Measurements from ENCODE around the gene MPEG1. TPM values are rescaled to one million over a fixed set of nuclear protein-coding genes. Genes with fewer than 3 reads are reported as not detected.

MPEG1 gene
- total RNA-seq, 1 donor from 2014 or later: not detected

DNA sequence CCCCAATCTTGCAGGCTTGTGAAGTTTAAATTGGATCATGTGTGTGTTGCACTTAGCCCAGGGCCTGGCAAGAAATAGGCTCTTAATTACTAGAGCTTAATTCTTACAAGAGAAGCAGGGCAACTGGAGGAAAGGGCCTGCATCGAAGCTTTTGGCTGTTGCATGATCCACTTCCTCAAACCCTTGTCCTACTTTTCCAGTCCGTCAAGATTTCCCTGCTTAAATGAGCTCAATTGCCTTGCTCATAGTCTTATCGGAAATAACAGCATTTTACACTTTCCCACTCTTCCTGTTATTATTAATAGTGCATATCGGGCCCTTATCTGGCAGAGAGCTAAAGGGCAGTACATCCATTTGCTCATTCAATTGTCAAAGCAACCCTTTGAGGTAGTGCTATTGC lies 22.7 kb downstream of the MPEG1 start:
- DNase-seq (ENCODE audit: low read depth, low spot score): no peak

DNA sequence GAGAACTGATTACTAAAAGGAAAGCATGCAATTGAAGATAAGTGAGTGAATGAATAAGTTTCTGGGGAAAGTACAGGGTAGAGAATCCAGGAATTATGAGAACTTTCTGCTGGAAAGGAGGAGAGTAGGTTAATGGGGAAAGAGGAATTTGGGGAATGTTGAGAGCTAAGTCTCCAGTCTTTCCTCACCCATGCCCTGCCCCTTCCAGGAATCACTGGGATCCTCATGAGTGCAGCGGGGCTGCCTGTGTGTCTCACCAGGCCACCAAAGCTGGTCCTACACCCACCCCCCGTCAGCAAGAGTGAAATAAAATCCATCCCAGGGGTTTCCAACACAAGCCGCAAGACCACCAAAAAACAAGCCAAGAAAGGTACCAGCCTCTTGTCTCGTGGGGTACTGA lies 23.8 kb downstream of the MPEG1 start:
- DNase-seq (ENCODE audit: low read depth, low spot score): no peak

- no peak for DNase-seq (ENCODE audit: low read depth, low spot score)
These were observed 25.1 kb downstream of the MPEG1 start for GRCh38 chr11:59187587-59187986.

GRCh38 chr11:59187035-59187434 lies 25.7 kb downstream of the MPEG1 start:
- DNase-seq (ENCODE audit: low read depth, low spot score): no peak

DNA sequence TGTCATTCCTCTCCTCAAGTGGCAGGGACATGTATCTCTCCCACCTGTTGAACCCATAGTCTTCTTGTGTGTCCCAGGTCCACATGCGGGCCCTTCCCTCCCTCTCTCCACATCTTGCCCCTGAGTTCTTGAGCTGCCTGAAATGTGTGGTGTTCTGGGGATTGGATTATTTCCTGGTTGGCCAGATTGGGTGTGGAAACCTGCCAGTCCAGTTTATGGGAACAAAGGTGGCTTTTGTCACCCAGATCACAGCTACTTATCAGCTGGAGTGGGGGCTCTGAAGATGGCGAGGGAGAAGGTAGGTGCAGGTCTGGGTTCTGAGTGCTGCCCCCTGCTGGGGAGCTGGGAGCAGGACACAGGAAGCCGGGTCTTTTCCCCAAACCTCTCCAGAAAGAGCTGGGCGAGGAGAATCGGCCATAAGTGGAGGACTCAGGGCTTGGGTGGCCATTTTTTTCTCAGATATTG lies 26.6 kb downstream of the MPEG1 start:
- no peak for DNase-seq (ENCODE audit: low read depth, low spot score)

GRCh38 chr11:59185386-59185945 lies 27.3 kb downstream of the MPEG1 start:
- DNase-seq (ENCODE audit: low read depth, low spot score): no peak

GRCh38 chr11:59184691-59185339 lies 27.9 kb downstream of the MPEG1 start:
- no peak for DNase-seq (ENCODE audit: low read depth, low spot score)

- DNase-seq (ENCODE audit: low read depth, low spot score): no peak
These were observed 29.0 kb downstream of the MPEG1 start for GRCh38 chr11:59183771-59184170.

- DNase-seq (ENCODE audit: low read depth, low spot score): no peak
These were observed 30.1 kb downstream of the MPEG1 start for GRCh38 chr11:59182457-59183151.

GRCh38 chr11:59181746-59182456 lies 30.8 kb downstream of the MPEG1 start:
- no peak for DNase-seq (ENCODE audit: low read depth, low spot score)

- no peak for DNase-seq (ENCODE audit: low read depth, low spot score)
These were observed 31.8 kb downstream of the MPEG1 start for GRCh38 chr11:59180907-59181306.

- no peak for DNase-seq (ENCODE audit: low read depth, low spot score)
These were observed 32.5 kb downstream of the MPEG1 start for GRCh38 chr11:59180168-59180776.

GRCh38 chr11:59179121-59179520 lies 33.6 kb downstream of the MPEG1 start:
- no peak for DNase-seq (ENCODE audit: low read depth, low spot score)

DNA sequence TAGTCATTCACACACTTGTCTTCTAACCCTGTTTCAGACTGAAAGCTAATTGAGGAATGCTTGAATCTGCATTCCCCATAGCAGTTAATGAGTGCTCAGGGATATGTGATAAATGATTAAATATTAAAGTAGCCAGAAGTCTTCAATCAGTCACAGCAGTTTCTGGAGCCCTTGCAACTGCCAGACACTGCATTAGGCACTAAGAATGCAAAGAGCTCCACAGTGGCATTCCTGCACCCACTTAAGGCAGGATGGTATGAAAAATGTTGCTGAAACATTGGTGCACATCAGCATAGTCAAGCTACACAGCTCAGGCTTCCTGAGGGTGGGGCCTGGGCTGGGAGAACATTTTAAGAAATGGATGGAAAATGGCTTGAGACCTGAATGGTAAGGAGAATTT lies 34.3 kb downstream of the MPEG1 start:
- DNase-seq (ENCODE audit: low read depth, low spot score): no peak

DNA sequence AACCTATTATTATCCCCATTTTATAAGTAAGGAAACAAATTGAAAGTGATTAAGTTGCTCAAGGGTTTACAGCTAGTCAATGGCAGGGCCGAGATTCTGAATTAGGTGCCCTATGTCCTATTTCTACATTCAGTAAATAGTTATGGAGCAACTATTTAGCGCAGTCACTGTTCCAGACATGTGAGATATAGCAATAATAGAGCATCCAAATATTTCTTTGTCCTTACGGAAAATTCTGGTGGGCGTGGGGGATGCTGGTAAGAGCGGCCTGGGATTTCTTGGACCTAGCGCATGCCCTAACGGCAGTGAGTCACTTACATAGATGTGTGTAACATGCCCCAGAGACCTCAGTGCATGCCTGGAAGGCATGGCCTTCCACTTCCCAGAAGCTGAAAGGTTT lies 36.4 kb downstream of the MPEG1 start:
- no peak for DNase-seq (ENCODE audit: low read depth, low spot score)

- no peak for DNase-seq (ENCODE audit: low read depth, low spot score)
These were observed 37.6 kb downstream of the MPEG1 start for GRCh38 chr11:59175091-59175501.

GRCh38 chr11:59174664-59175033 lies 38.1 kb downstream of the MPEG1 start:
- no peak for DNase-seq (ENCODE audit: low read depth, low spot score)

DNA sequence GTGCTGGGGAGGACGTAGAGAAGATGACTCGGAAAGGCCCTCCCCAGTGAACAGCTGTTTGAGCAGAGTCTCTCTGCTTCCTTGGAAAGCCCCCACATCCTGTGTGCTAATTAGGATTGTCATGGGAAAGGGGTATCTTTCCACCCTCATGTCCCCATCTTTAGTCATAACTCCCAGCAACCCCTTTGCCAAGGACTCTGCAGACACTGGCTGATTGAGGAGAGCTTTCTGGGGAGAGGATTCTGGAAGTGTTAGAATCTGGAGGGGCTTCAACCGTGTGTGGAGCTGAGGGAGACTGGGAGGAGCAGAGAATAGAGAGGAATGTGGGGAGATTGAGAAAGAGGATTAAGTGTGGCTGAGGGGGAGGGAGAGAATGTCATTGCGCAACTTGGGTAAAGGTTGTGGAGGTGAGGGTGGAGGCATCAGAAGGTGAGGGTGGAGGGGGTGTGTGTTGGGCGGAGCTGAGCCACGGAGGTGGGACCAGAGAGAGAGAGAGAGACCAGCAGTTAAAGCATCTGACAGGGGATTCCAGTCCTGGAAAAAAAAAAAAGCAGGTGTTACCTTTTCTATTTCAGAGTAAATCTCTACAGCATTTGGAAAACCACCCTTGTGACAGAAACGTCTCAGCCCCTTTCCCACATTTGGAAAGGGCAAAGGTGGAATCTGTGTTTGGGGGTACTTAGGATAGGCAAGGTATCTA lies 38.6 kb downstream of the MPEG1 start:
- no peak for DNase-seq (ENCODE audit: low read depth, low spot score)

DNA sequence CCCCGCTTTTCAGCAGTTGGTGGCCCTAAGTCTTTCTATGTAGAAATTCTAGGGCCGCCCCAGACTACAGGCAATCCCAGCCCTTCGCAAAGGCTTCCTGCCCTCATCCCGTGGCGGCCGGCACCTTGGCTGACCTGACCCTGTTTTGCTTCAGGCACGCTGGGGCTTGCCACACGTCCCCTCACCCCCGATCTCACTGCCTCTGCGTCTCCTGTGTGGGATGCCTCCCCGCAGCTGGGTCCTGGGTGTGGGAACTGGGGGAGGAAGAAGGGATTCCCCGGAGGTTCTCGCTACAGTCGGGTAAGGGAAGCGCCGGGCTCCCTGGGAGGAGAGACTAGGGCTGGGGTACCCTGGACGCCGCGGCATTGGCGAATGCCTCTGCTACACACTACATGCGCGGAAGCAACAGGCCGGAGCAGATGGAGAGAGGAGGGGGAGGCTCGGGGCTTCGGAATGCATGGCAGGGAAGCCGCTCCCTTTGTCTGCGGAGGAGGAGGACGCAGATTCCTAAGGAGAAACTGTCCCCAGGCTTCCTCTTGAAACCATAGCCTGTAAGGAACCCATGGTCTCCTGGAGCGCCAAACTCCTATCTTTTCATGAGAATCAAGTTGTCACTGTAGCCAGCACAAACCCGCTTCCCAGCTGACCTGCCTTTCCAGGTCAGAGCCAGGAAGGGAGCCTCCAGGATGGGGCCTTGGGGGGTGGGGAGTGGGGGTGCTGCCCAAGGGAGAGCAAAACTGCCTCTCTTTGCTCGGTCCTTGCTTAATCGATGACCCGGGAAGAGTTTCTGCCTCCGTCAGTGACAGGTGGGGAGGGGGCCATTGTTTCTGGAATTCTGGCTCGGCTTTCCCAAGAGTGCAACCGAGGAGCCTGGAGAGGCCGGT lies 39.4 kb downstream of the MPEG1 start:
- DNase-seq (ENCODE audit: low read depth, low spot score): no peak

Measured in pulmonary artery endothelial cell (primary cell).